Chondrocyte (in vitro differentiated cells): Measurements from ENCODE around the gene MAGIX. TPM values are rescaled to one million over a fixed set of nuclear protein-coding genes. Genes with fewer than 3 reads are reported as not detected.

Experiments used
- DNase-seq: peaks from one replicate; pipeline ENCODE4 v3.0.0; 2021; ENCODE audit warnings: mixed read lengths, low spot score
- H3K27ac Mint-ChIP-seq: one replicate; pipeline ENCODE4 v1.8.0; 2021; ENCODE audit warnings: mild to moderate bottlenecking, moderate library complexity, mixed read lengths; ENCODE audit not compliant: unreplicated experiment
- H3K27me3 Mint-ChIP-seq: 2 replicates; pipeline ENCODE4 v1.8.0; 2021; ENCODE audit warnings: low read depth, mixed read lengths
- H3K36me3 Mint-ChIP-seq: 2 replicates; pipeline ENCODE4 v1.8.0; 2021; ENCODE audit warnings: low read depth, mixed read lengths
- H3K4me1 Mint-ChIP-seq: 2 replicates; pipeline ENCODE4 v1.8.0; 2021; ENCODE audit warnings: low read depth, mild to moderate bottlenecking, mixed read lengths
- H3K4me3 Mint-ChIP-seq: one replicate; pipeline ENCODE4 v1.8.0; 2021; ENCODE audit warnings: mild to moderate bottlenecking, moderate library complexity, mixed read lengths; ENCODE audit not compliant: unreplicated experiment
- H3K9me3 Mint-ChIP-seq: 2 replicates; pipeline ENCODE4 v1.8.0; 2021; ENCODE audit warnings: low read depth, mixed read lengths
- long read RNA-seq: library from polyadenylated mRNA; stranded (forward); transcript quantifications from one replicate; pipeline ENCODE4 v2.0.0, GENCODE V29; 2021
- total RNA-seq: library from RNA; stranded (reverse); gene quantifications from 3 replicates; pipeline ENCODE4 v1.2.1, GENCODE V29; 2021
- TF ChIP-seq, protein P1 (sequence below): fragments of 200-600 bp; sonication (generic); IDR thresholded peaks from 2 replicates; pipeline ENCODE4 v1.5.0; 2021; ENCODE audit warnings: antibody characterized with exemption, mild to moderate bottlenecking, moderate library complexity

Gene MAGIX
- 1.6 to 3.5 TPM (median 2.9 TPM) in 3 replicates for total RNA-seq
- long read RNA-seq, partial matches to known transcripts, result 2 of 6 reads
- long read RNA-seq, other reads (novel, unspliced or antisense), result 3 of 6 reads

DNA sequence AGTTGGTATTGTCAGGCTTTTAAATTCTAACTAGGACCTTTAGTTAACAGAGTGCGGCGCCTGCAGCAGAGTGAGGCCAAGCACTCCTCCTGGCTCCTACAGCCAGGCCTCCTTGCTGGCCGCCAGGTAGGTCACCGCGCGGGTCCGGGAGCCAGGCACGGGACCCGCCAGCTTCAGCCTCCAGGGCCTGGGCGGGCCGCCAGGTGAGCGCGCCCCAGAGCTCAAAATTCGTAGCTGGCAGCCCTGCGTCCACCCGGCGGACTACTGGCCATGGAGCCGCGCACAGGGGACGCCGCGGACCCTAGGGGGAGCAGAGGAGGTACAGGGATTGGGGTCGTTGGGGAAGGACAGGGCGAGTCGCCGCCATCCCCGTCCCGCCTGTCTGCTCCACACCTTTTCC, at the start of gene MAGIX:
MAGIX (plus strand) TSS at position 139 of the 400 bp plus-strand sequence; CDS start at position 271, 132 bp downstream.
- peaks cover 21% of the 10 kb centered on the region for H3K4me1 Mint-ChIP-seq
- H3K27me3 Mint-ChIP-seq, result no peaks in the 10 kb centered on the region
- no peaks in the 10 kb centered on the region for H3K36me3 Mint-ChIP-seq
- no peak for DNase-seq
- H3K27ac Mint-ChIP-seq, result peak within 1 kb of the TSS; percentile 79
- TF ChIP-seq, protein P1, sequence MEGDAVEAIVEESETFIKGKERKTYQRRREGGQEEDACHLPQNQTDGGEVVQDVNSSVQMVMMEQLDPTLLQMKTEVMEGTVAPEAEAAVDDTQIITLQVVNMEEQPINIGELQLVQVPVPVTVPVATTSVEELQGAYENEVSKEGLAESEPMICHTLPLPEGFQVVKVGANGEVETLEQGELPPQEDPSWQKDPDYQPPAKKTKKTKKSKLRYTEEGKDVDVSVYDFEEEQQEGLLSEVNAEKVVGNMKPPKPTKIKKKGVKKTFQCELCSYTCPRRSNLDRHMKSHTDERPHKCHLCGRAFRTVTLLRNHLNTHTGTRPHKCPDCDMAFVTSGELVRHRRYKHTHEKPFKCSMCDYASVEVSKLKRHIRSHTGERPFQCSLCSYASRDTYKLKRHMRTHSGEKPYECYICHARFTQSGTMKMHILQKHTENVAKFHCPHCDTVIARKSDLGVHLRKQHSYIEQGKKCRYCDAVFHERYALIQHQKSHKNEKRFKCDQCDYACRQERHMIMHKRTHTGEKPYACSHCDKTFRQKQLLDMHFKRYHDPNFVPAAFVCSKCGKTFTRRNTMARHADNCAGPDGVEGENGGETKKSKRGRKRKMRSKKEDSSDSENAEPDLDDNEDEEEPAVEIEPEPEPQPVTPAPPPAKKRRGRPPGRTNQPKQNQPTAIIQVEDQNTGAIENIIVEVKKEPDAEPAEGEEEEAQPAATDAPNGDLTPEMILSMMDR, result no peak
- peak within 1 kb of the TSS; percentile 67 for H3K4me3 Mint-ChIP-seq
- H3K9me3 Mint-ChIP-seq, result no peaks in the 10 kb centered on the region

DNA sequence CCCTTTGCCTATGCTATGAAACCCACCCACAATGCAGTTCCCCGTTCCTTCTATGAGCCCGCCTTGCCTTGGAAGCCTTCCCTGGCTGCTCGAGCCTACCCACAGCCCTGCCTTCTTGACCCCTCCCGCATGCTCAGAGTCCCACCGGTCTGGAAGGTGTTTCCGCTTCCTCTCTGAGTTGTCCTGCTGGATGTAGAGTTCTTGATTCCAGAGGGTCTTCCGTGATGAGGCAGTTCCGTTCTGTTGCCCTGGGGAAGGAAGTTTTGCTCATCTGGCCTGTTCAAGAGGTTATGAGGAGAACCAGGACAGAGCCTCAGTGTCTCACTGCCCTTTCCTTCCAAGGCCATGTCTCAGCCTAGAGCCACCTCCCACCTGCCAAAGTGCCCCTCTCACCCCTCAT, 46.5 kb upstream of the MAGIX start:
- Mint-ChIP-seq H3K9me3 (peaks cover 7% of the 10 kb centered on the region), H3K27me3 (no peaks in the 10 kb centered on the region), H3K4me3 (no peak overlapping the region), H3K4me1 (no peaks in the 10 kb centered on the region), H3K27ac (no peak overlapping the region), H3K36me3 (peaks cover 15% of the 10 kb centered on the region)
- DNase-seq, result no peak
- TF ChIP-seq, protein P1, result no peak

DNA sequence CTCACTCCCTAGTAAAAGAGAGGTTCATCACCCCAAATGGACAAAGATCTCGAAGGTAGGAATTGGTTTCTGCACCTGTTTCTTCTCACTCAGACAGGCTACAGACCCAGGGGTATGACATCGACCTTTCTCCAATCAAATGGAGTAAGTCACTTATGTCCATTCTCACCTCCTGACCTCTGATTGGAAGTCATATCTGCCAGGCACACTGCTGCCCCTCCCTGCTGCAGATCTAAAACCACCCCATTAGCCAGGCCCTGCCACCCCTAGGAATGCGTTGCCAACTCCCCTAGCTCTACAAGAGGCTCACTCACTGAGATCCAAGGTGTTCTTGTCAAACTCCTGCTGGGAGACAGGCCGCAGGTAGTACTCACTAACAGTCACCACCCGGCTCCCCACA, 45.8 kb upstream of the MAGIX start:
- no peak for DNase-seq
- no peak overlapping the region for H3K4me3 Mint-ChIP-seq
- H3K9me3 Mint-ChIP-seq, result peaks cover 9% of the 10 kb centered on the region
- TF ChIP-seq, protein P1, result no peak
- H3K4me1 Mint-ChIP-seq, result no peaks in the 10 kb centered on the region
- no peak overlapping the region for H3K27ac Mint-ChIP-seq
- no peaks in the 10 kb centered on the region for H3K27me3 Mint-ChIP-seq
- H3K36me3 Mint-ChIP-seq, result peaks cover 15% of the 10 kb centered on the region

- Mint-ChIP-seq H3K4me3 (no peak overlapping the region), H3K4me1 (no peaks in the 10 kb centered on the region), H3K27ac (no peak overlapping the region), H3K9me3 (peaks cover 10% of the 10 kb centered on the region), H3K36me3 (peaks cover 15% of the 10 kb centered on the region), H3K27me3 (no peaks in the 10 kb centered on the region)
- TF ChIP-seq, protein P1, result no peak
- DNase-seq, result no peak
Observed at GRCh38 chrX:49117581-49117980, 45.0 kb upstream of the MAGIX start.

- TF ChIP-seq, protein P1, result peak; percentile 16
- peaks cover 17% of the 10 kb centered on the region for H3K36me3 Mint-ChIP-seq
- no peaks in the 10 kb centered on the region for H3K27me3 Mint-ChIP-seq
- peak overlapping the region; percentile 3 for H3K4me3 Mint-ChIP-seq
- no peak overlapping the region for H3K27ac Mint-ChIP-seq
- H3K4me1 Mint-ChIP-seq, result peaks cover 6% of the 10 kb centered on the region
- H3K9me3 Mint-ChIP-seq, result peaks cover 10% of the 10 kb centered on the region
- no peak for DNase-seq
Observed at GRCh38 chrX:49120091-49120490, 42.5 kb upstream of the MAGIX start.
